ENCODE measurements around the gene MYO5B. TPM values are rescaled to one million over a fixed set of nuclear protein-coding genes. Genes with fewer than 3 reads are reported as not detected.

Gene MYO5B
- total and polyA plus RNA-seq, 10 of the 15 experiments (the other 5 are each of a cell fraction or from before 2014, with no cell fraction given), result 2.5 to 4.5 (median 3.3) TPM

DNA sequence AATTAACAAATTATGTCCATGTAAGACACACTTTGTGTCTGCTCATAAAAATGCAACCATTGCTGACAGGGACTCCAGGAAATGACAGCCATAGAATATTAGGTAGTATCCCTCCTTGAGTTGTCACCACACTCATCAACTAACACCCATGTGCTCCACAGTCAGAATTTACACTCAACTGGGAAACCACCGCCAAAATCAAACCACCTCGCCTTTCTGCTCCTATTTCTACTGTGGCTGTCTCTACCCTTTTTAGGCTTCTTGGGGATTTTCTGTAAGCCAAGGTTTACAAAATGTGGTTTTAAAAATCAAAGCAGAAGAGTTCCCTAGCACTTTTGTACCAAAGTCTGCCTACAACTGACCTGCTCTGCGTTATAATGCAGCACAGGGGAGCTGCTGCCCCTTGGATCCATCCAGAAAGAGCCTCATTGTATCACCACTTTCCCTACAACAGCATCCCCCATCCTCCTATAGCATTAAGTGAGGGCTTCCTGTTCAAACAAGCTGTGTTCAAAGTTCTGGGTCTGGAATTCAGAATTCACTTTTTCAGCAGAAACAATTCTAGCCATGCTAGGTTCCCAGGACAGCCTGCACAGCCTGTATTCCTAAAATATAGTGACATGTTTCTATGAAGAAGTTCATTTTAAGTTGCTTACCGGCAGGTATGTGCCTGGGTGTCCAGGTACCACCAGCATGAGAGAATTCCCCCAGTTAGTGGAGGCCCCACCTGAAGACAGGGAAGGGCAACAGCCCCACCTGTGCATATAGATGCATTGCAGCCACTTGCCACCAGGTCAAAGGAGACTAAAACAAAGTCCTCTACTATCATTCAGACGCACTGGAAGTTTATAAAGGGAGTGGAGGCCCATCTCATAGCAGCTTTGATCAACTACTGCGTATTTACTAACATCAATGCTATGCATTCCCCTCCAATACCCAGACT, 104.3 kb downstream of the MYO5B start (continued):
- TF ChIP-seq ZNF592 (IDR thresholded peaks at IDR 0.05) (no peak), RCOR1 (conservative IDR thresholded peaks at IDR 0.05; ENCODE audit: low read depth, low read length) (no peak), FOS (IDR thresholded peaks at IDR 0.05; ENCODE audit: borderline replicate concordance, extremely low read depth, insufficient read length) (no peak), MXI1 (IDR thresholded peaks at IDR 0.05; ENCODE audit: low read depth, low read length) (no peak), NR2C1 (IDR thresholded peaks at IDR 0.05) (no peak), BHLHE40 (IDR thresholded peaks at IDR 0.05; ENCODE audit: borderline replicate concordance in 1 of 2, low read depth in 2 of 2, low read length in 1 of 2) (no peak; a peak in 1 of 4 replicates), JUNB (IDR thresholded peaks at IDR 0.05) (no peak), HDGF (IDR thresholded peaks at IDR 0.05) (no peak), BMI1 (IDR thresholded peaks at IDR 0.05; ENCODE audit: borderline replicate concordance) (no peak), RAD21 (IDR thresholded peaks at IDR 0.05; ENCODE audit: insufficient read depth, low read depth, low read length) (no peak), ASH2L (IDR thresholded peaks at IDR 0.05; ENCODE audit: borderline replicate concordance, low read depth) (no peak), ATF7 (IDR thresholded peaks at IDR 0.05; ENCODE audit: low read depth) (0 out of 2 replicates have a peak, but pooled peaks have one; percentile 32)
- TF ChIP-seq, protein P1, sequence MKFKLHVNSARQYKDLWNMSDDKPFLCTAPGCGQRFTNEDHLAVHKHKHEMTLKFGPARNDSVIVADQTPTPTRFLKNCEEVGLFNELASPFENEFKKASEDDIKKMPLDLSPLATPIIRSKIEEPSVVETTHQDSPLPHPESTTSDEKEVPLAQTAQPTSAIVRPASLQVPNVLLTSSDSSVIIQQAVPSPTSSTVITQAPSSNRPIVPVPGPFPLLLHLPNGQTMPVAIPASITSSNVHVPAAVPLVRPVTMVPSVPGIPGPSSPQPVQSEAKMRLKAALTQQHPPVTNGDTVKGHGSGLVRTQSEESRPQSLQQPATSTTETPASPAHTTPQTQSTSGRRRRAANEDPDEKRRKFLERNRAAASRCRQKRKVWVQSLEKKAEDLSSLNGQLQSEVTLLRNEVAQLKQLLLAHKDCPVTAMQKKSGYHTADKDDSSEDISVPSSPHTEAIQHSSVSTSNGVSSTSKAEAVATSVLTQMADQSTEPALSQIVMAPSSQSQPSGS (IDR thresholded peaks at IDR 0.05; ENCODE audit: low read length), result no peak
- TF ChIP-seq, protein P2, sequence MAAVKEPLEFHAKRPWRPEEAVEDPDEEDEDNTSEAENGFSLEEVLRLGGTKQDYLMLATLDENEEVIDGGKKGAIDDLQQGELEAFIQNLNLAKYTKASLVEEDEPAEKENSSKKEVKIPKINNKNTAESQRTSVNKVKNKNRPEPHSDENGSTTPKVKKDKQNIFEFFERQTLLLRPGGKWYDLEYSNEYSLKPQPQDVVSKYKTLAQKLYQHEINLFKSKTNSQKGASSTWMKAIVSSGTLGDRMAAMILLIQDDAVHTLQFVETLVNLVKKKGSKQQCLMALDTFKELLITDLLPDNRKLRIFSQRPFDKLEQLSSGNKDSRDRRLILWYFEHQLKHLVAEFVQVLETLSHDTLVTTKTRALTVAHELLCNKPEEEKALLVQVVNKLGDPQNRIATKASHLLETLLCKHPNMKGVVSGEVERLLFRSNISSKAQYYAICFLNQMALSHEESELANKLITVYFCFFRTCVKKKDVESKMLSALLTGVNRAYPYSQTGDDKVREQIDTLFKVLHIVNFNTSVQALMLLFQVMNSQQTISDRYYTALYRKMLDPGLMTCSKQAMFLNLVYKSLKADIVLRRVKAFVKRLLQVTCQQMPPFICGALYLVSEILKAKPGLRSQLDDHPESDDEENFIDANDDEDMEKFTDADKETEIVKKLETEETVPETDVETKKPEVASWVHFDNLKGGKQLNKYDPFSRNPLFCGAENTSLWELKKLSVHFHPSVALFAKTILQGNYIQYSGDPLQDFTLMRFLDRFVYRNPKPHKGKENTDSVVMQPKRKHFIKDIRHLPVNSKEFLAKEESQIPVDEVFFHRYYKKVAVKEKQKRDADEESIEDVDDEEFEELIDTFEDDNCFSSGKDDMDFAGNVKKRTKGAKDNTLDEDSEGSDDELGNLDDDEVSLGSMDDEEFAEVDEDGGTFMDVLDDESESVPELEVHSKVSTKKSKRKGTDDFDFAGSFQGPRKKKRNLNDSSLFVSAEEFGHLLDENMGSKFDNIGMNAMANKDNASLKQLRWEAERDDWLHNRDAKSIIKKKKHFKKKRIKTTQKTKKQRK (IDR thresholded peaks at IDR 0.05; ENCODE audit: low read depth, low read length), result no peak
- TF ChIP-seq, protein P3, sequence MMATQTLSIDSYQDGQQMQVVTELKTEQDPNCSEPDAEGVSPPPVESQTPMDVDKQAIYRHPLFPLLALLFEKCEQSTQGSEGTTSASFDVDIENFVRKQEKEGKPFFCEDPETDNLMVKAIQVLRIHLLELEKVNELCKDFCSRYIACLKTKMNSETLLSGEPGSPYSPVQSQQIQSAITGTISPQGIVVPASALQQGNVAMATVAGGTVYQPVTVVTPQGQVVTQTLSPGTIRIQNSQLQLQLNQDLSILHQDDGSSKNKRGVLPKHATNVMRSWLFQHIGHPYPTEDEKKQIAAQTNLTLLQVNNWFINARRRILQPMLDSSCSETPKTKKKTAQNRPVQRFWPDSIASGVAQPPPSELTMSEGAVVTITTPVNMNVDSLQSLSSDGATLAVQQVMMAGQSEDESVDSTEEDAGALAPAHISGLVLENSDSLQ (IDR thresholded peaks at IDR 0.05), result peak; percentile 86
